OCI-M2 (cell line): ENCODE measurements around the gene WTIP.
"Not testable (repeated sequence)": the region's sequence is repeated elsewhere in the genome, so short reads cannot be mapped to it uniquely, and the experiment has no call there.

Experiments
- DNase-seq: peaks from one replicate; lab custom pipeline; 2025; ENCODE audit not compliant: unreplicated experiment; lab: John Stamatoyannopoulos, UW

WTIP gene

DNA sequence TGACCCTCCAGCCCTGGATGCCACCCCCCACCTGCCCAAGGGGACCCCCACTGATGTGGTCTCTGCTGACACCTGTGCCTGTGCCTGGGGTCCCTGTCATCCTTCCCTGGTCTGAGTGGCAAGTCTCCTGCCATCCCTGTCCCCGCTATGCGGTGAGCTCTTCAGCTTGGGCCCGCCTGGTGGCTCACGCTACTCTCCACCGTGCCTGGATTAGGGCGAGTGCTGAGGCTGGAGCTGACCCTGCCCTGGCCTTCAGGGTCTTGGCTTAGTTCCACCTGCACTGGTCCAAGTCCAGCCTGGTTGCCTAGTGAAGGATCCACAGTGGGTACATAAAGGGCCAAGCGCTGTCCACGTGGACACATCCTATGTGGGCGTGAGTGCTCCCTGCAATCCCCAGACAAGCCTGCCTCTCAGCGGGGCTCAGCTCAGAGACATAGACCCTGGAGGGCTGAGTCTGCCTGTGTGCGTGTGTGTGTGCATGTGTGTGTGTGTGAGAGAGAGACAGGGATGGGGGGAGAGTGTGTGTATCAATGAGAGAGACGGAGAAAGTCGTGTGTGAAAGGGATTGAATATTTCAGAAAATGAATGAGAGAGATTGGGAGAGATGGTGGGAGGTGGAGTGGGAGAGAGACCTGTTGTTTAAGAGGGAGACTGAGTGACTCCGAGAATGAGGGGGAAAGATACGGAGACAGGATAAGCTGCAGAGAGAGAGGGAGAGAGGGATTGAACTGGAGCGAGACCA lies 22.1 kb downstream of the WTIP start:
- DNase-seq: no peak

DNA sequence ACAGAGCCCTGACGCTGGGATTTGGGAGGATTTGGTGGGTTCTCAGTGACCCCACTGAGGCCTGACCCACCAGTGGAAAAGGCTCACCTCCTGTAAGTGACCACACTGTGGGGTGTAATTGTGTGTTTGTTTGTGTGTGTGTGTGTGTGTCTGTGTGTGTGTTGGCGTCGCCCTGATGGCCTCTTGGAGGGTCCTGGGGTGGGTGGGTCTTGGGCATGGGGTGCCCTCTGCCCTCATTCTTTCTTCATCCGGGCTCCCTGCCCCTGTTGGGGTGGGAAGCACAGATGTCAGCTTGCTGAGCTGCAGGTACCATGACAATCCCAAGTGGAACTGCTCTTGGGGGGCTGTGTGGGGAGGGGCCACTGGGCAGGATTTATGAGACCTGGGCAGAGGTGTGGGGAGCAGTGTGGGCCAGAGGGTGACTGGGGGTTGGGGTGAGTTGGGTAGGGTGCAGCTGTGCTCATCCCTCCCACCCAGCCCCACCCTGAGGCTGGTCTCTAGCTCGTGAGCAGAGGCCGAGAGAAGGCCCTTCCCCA lies 22.8 kb downstream of the WTIP start:
- no peak for DNase-seq

DNA sequence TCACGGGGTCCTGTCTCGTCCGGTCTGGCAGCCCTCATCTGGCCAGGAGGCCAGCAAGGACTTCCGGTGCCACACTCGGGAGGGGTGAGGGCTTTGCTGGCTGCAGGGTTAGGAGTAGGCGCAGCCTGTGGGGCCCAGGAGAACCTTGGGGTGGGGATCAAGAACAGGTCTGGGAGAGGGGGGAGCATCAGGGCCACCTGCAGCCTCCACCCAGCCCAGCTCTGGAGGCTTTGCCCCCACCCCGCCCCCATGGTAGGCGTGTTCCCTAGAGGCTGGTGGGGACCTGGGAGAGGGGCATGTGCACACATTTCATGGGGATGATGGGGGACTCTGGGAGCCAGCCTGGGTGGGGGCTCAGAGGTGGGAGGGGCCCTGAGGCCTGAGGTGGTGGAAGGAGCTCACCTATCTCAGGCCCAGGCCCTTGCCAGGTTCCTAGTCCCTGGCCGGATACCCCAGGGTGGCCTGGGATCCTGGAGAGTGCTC lies 23.3 kb downstream of the WTIP start:
- DNase-seq: no peak

DNA sequence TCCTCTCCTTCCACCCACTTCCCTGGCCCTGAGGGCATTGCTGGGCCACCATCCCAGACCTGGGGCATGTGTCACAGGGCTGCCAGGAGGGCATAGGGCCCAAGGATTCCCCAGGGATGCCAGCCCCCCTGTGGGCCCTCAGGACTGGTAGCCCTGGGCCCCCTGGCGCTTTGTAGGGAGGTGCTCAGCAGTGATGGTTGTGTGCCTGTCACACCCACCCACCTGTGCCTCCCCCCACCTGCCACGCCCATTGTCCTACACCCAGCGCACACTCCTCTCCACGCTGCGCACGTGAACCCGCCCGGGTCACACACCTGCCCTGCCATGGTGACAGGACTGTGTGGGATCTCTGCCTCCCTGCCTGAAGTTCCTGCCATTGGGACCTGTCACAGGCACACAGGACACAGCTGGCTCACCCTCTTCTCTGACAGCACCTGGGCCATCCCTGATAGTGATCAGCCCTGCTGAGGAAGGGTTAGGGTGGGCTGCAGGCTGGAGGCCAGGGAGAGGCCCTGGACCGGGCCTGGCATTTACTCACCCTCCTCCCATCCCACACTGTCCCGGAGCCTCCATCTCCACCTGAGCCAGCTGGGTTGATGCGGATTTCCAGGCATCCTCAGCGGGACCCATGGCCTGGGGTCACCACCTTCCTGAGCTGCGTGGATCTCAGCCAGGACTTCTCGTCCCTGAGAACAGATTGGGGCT lies 23.9 kb downstream of the WTIP start:
- DNase-seq: no peak

DNA sequence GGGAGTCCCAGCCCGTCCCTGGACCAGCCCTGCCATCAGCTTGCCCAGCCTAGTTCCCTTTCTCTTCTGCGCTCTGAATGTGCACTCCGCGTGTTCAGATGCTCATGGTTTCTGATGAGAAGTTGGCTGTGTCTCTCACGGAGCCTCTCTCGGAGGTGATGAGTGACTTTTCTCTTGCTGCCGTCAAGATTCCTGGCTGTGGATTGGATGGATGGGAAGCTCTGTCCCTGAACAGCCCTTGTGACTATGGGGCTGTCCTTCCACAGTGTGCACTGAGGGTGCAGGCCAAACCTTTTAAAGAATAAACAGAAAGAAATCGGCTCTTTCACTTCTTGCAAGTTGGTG lies 24.4 kb downstream of the WTIP start:
- DNase-seq: no peak

DNA sequence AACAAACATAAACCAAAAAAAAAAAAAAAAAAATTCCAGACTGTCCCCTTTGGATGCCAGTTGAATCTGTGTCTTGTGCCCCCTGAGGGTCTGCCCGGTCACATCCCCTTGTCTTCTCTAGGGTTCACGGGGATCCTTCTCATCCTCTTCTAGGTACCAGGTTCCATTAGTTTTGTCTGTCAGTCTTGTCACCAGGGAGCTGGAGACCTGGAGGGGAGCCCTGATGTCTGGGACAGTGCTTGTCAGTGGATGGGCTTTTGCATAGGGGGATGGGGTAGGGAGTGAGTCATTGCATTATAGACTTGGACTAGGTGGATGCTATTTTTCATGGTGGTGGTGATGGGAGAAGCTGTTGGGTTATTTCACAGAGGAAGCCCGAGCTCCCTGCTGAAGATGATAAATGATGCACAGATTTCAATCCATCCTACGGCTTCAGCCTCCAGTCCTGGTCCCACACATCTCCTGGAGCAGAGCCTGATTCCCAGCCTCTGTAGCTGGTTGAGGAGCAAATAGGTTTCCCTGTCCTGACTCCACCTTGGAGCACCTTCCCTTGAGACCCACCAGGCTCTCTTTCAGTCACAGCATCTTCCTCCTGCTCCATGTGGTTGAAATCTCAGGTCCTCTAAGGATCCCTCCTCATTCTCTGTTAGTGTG lies 26.0 kb downstream of the WTIP start:
- DNase-seq: no peak

DNA sequence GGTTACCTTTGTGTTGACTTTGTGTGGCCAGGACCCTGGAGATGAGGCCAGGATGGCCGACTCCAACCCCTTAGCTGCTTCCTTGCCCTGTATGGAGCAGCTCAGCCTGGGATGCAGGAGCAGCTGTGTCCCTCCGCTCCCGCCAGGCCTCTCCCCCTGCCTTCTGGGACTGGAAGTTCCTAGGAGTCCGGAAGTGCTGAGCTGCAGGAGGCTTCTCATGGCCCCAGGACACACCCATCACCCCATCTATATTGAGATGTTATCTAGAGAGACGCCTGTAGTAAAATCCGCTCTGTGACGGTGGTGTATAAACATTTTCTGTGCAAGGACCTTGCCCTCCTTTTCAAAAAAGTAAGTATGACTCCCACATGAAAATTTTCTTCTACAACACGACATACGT lies 27.0 kb downstream of the WTIP start:
- DNase-seq: no peak

DNA sequence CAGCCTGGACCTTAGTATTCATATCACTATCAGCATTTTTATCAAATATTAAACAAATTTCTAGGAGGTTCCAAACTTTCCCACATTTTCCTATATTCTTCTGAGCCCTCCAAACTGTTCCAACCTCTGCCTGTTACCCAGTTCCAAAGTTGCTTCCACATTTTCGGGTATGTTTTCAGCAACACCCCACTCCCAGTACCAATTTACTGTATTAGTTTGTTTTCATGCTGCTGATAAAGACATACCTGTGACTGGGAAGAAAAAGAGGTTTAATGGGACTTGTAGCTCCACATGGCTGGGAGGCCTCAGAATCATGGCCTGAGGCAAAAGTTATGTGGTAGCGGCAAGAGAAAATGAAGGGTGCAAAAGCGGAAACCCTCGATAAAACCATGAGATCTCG lies 29.3 kb downstream of the WTIP start:
- DNase-seq: not testable (repeated sequence)

DNA sequence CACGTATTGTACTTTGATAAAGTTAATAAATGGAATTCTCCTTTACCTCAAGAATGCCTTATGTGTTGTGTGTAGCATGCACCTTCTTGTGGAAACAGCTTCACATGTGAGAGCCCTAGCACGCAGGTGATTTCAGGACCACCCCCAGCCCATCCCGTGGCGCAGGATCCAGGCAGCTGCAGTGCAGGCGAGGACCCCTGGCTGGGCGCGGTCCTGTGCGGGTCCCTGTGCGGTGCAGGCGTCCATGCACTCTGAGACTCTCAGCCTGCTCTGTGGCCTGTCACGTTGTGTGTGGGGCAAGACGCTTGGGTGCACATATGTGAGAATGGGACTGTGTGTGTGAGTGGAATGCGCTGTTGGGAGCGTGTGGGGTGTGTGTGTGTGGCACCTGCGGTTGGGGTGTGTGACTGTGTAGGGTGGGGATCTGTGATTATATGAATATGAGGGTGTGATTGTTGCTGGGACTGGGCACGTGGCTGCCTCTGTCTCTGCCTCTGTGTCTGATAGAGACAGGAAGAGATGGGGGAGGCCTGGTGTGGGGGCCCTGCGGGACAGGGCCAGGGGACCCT lies 30.8 kb downstream of the WTIP start:
- DNase-seq: no peak

DNA sequence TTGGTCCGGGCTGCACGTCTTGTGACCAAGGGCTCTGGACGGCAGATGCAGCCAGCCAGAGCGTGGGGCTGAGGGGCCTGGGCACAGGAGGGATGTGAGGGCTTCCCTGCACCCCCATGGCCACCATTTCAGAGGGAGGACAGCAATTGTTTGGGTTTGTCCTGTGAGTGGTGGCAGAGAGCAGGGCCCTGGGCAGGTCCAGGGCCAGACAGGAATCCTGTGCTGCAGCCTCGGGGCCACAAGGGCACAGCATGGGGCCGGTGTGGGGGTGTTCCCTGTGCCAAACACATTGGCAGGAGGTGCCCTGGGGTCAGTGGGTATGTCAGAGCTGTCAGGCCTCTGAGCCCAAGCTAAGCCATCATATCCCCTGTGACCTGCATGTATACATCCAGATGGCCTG lies 32.2 kb downstream of the WTIP start:
- no peak for DNase-seq

DNA sequence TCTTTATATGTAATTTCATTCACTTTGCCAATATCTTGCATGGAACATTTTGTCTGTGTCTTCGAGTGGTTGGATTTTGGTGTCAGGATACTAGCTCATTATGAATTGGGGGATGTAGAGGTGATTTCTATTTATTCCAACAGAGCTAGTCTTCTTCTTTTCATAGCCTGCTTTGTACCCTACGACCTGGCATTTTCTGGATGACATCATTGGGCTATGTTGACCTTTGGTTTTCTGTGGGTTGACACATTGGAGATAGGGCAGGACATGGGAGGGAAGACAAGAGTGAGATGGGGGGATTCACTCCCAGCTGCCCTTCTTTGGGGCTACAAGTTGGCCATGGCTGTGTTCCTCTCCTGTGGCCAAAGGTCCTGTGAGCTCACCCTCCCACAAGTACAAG lies 38.0 kb downstream of the WTIP start:
- no peak for DNase-seq

DNA sequence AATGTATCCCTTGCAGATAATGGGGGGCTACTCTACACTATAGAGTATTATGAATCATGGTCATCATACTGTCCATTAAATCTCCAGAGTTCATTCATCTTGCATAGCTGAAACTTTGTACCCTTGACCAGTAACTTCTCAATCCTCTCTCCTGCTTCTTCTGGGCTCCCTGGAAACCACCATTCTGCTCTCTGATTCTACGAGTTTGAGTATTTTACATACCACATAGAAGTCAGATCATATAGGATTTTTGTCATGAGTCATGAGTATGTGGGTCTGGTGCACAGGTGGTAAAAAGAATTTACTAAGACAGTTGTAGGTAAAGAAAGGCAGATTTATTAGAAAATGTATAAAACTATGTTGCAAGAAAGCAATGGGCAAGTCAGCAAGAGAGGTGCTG lies 41.9 kb downstream of the WTIP start:
- DNase-seq: no peak

DNA sequence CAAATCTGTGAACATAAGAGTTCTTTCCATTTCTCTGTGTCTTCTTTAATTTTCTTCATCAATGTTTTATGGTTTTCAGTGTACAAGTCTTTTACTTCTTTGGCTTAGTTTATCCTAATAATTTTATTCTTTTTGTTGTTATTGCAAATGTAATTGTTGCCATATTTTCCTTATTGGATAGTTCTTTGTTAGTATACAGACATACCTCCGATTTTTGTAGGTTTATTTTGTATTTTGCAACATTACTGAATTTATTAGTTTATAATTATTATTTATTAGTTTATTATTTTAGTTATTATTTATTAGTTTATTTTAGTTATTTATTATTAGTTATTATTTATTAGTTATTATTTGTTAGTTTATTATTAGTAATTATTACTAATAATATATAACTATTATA lies 43.4 kb downstream of the WTIP start:
- no peak for DNase-seq

DNA sequence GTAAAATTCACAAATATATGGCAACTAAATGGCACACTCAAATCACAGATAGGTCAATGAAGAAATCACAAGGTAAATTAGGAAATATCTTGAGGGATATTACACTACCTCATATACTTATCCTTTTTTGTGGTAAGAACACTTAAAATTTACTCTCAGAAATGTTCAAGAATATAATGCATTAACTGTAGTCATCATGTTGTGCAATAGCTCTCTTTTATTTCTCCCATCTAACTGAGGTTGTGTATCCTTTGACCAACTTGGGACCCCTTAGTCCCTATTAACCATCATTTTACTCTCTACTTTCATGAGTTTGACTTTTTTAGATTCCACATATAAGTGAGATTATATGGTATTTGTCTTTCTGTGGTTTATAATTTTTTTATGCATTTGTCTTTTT lies 52.6 kb downstream of the WTIP start:
- no peak for DNase-seq

DNA sequence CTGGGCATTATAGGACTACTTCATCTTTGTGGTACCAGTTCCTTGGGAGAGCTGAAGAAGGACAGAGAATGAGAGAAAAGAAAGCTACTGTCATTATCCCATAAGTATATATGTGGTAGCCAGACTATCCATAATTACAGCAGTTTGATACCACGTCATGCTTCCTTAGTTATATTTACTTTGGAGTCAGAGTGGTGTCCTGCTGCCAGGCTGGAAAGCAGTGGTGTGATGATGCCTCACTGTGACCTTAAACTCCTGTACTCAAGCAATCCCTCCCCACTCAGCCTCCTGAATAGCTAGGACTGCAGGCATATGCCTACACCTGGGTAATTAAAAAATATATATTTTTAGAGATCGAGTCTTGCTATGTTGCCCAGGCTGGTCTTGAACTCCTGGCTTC lies 57.8 kb downstream of the WTIP start:
- no peak for DNase-seq

DNA sequence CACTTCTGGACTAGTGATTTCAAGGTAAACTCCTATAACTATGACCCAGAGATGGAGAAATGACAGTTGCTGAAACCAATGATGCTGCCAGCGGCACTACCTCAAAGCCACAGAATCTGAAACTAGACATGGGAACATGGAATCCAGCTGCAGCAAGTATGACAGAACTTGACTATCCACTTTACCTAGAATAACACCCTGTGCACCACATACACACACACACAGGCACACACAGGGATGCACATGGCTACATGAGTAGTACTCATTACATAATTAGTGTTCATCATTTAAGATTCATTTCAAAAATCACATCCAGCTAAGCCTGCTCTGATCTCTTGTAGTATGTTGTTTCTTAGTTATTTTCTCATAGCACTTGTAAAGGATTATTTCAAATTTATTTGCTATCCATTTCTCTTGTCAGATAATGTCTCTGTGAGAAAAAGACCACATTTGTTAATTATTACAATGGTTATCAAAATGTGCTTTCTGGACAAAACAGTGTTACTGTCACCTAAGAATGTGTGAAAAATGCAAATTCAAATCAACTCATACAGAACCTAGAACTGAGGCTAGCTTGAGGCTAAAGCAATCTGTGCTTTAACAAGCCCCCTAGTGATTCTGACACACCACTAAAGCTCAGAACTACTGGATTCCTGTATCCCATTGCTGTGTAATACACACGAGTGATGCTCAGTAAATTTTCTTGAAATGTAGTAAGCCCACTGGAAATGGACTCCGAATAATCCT lies 59.4 kb downstream of the WTIP start:
- DNase-seq: no peak

DNA sequence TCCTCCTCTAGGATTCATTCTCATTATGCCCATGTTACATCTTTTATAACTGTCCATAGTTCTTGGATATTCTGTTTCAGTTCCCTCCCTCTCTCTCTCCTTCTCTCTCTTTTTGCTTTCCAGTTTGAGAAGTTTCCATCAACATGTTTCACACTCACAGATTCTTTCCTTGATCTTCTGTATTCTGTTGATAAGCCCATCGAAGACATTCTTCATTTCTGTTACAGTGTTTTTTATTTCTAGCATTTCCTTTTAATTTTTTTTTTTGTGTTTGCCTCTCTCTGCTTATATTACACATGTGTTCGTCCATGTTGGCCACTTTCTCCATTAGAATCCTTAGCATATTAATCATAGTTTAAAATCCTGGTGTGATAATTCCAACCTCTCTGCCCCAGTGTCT lies 68.3 kb downstream of the WTIP start:
- DNase-seq: no peak

DNA sequence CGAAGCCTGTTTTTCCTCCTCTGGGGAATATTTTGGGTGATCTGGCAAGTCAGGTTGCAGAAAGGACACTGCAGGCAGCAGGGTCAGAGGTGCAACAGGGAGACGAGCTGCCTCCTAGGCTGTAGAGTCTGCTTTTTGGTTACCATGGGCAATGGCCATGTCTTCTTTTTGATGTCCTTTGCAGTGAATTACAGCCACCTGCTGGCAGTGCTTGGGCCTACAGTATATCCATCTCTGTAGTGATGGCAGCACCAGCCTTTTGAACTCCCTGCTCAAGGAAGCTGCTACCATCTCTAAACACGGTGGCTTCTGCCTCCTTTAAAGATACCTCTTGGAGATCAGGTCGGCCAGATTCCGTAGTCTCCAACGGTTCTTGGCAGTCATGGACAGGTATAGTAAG lies 73.9 kb downstream of the WTIP start:
- peak; percentile 49 for DNase-seq

DNA sequence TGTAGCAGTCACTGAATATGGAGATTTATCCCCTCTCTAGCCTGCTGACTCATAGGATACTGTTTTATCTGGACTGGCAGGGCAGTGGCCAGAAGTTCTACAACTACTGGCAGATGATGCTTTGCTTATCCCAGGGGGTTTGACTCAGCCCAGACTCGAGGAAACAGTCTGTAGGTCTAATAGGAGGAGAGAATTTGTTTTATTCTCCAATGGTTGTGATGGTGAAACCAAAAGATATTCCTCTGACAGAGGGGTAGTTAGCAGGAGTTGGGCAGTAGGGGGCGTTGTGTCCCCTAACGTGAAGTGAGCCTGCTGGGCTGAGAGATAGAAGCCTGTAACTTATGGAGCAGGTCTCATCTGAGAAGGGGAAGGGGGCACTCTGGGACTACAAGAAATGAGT lies 74.9 kb downstream of the WTIP start:
- DNase-seq: peak; percentile 52

DNA sequence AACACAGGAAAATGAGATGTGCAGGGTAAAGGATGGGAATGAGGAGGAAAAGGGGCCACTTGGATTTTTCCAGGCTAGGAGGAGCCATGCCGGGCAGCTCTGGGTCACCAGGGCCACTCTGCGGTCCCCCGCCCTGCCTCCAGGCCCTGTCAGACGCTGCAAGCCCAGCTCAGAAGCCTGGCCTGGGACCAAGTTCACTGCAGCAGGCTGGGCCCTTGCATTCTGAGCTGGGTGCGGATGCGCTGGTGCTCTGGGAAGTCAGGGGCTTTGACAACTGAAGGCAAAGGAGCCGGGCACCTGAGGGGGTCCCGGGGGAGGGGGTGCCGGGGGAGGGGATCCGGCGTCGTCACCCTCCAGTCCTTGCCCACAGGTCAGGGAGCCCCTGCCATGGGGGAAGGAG lies 77.5 kb downstream of the WTIP start:
- DNase-seq: no peak

DNA sequence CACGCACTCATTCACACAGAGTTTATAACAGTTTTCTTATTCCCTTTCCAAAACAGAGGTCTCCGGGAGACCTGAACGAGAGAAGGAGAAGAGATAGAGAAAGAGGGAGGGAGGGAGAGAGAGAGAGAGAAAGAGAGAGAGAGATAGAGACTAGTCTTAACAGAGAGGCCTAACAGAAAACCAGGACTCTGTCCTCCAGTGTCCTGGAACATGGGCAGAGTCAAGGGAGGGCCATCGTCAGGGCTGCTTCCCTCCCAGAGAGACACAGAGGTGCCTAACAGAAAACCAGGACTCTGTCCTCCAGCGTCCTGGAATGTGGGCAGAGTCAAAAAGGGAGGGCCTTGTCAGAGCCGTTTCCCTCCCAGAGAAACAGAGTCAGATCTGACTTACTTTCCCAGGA lies 78.7 kb downstream of the WTIP start:
- no peak for DNase-seq
